Islet precursor cell (in vitro differentiated cells): ENCODE data around the gene SLC9A9.

ENCODE experiments used
- DNase-seq: peaks from one replicate; pipeline ENCODE4 v3.0.0-alpha.2; 2018

Gene SLC9A9

GRCh38 chr3:143484846-143485512 lies 363.3 kb downstream of the SLC9A9 start:
- DNase-seq = no peak

GRCh38 chr3:143483214-143483613 lies 365.1 kb downstream of the SLC9A9 start:
- DNase-seq = no peak

- DNase-seq = no peak
Measured at GRCh38 chr3:143482106-143483088, 365.9 kb downstream of the SLC9A9 start.

- DNase-seq = no peak
Measured at GRCh38 chr3:143480344-143480743, 367.9 kb downstream of the SLC9A9 start.

- DNase-seq = no peak
Measured at GRCh38 chr3:143479727-143480126, 368.5 kb downstream of the SLC9A9 start.

- no peak for DNase-seq
Measured at GRCh38 chr3:143478115-143478693, 370.1 kb downstream of the SLC9A9 start.

- DNase-seq = no peak
Measured at GRCh38 chr3:143476965-143477640, 371.2 kb downstream of the SLC9A9 start.

- no peak for DNase-seq
Measured at GRCh38 chr3:143475981-143476380, 372.3 kb downstream of the SLC9A9 start.

GRCh38 chr3:143472731-143473523 lies 375.3 kb downstream of the SLC9A9 start:
- DNase-seq = no peak

GRCh38 chr3:143471705-143472104 lies 376.6 kb downstream of the SLC9A9 start:
- no peak for DNase-seq

- DNase-seq = no peak
Measured at GRCh38 chr3:143469159-143469558, 379.1 kb downstream of the SLC9A9 start.

- DNase-seq = no peak
Measured at GRCh38 chr3:143465666-143466065, 382.6 kb downstream of the SLC9A9 start.

- no peak for DNase-seq
Measured at GRCh38 chr3:143464850-143465249, 383.4 kb downstream of the SLC9A9 start.

GRCh38 chr3:143455480-143455879 lies 392.8 kb downstream of the SLC9A9 start:
- no peak for DNase-seq

GRCh38 chr3:143450632-143451031 lies 397.6 kb downstream of the SLC9A9 start:
- DNase-seq = no peak

- no peak for DNase-seq
Measured at GRCh38 chr3:143447491-143447890, 400.8 kb downstream of the SLC9A9 start.

- no peak for DNase-seq
Measured at GRCh38 chr3:143445118-143445517, 403.1 kb downstream of the SLC9A9 start.

- DNase-seq = peak; percentile 70
Measured at GRCh38 chr3:143443851-143444331, 404.4 kb downstream of the SLC9A9 start.

- no peak for DNase-seq
Measured at GRCh38 chr3:143442814-143443447, 405.3 kb downstream of the SLC9A9 start.

GRCh38 chr3:143441516-143442171 lies 406.6 kb downstream of the SLC9A9 start:
- no peak for DNase-seq

- DNase-seq = peak; percentile 69
Measured at GRCh38 chr3:143439817-143440216, 408.5 kb downstream of the SLC9A9 start.
